ENCODE data around the gene HDC.

GRCh38 chr15:50206020-50206419 is 59.5 kb downstream of the HDC start:
- no peak for TF ChIP-seq CTCF (IDR thresholded peaks at IDR 0.05)
- no peak for TF ChIP-seq POLR2AphosphoS5 (IDR thresholded peaks at IDR 0.05; ENCODE audit: low read depth, low read length)
- TF ChIP-seq REST (IDR thresholded peaks at IDR 0.05; ENCODE audit: insufficient read depth in 1 of 2, low read depth in 2 of 2, low read length in 1 of 2) = no peak

All from Panc1 (cell line).